ENCODE data around the gene TIAM2.
"Not testable (repeated sequence)": the region's sequence is repeated elsewhere in the genome, so short reads cannot be mapped to it uniquely, and the experiment has no call there.

TIAM2 gene

DNA sequence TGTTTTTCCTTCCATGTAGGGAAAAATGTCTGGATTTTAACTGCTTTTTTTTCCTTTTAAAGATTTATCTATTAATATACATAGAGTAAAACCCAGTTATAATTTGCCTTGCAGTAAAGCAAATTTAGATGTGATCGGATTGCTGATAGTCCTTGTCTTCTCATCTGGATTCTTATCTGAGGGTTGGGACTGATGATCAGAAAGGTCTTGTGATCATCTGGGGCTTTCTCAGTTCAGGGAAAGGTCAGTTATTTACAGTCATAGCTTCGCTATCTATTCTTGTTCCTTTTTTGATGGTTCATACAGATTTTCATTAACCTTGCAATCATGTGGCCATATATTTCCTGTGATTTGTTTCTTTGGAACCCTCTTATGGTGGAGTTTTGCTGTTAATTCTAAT, 204.9 kb downstream of the TIAM2 start:
- DNase-seq (ENCODE audit: low spot score), result no peak

- no peak for DNase-seq (ENCODE audit: low spot score)
These were observed 206.5 kb downstream of the TIAM2 start for GRCh38 chr6:155201461-155202226.

- no peak for DNase-seq (ENCODE audit: low spot score)
These were observed 212.1 kb downstream of the TIAM2 start for GRCh38 chr6:155207223-155207622.

DNA sequence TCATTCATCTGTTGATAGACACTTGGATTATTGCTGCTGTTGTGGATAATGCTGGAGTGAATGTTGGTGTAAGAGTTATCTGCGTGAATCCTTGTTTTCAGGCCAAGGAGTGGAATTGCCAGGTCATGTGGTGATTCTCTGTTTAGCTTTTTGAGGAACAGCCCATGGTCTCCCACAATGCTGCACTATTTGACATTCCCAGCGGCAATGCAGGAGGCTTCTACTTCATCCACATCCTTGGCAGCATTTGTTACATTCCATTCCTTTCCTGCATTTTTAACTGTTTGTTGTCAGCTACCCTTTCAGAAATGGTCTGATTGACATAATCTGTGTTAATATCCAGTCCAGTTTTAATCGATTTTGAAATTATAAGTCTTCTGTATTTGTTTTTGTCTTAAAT, 217.0 kb downstream of the TIAM2 start:
- DNase-seq (ENCODE audit: low spot score), result no peak

DNA sequence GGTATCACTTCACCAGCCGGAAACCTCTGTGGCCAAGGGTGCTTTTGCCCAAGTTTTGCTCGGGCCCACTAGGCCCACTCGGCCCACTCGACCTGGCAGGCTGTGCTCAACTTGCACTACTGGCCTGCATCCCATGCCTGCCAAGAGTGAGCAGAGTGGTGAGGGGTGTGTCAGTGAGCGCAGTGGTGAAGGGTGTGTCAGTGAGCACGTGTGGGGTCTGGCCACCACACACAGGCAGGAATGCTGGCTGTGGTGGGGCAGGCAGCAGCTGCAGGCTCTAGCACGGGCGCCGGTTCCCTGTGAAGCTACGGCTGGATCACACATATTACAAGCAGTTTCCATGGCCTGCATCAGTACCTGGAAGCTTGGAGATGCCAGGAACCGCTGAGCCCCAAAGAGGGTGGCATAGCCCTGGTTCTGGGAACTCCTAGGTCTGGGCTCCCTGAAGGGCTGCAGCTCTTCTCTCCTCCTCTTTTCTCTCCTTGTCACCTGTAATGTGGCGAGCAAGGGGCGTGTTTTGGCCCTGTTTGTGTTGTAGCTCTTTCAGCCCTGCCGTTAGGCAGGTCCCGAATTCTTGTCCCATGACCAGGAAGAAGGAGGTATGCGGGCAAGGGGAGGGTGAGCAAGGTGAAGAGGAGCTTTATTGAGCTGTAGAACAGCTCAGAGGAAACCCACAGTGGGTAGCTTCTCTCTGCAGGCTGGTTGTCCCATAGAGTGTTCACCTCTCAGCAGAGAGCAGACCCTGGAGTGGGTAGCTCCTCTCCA, 217.7 kb downstream of the TIAM2 start:
- no peak for DNase-seq (ENCODE audit: low spot score)

GRCh38 chr6:155213611-155214372, 218.7 kb downstream of the TIAM2 start:
- DNase-seq (ENCODE audit: low spot score), result no peak

- no peak for DNase-seq (ENCODE audit: low spot score)
These were observed 220.8 kb downstream of the TIAM2 start for GRCh38 chr6:155215906-155216305.

DNA sequence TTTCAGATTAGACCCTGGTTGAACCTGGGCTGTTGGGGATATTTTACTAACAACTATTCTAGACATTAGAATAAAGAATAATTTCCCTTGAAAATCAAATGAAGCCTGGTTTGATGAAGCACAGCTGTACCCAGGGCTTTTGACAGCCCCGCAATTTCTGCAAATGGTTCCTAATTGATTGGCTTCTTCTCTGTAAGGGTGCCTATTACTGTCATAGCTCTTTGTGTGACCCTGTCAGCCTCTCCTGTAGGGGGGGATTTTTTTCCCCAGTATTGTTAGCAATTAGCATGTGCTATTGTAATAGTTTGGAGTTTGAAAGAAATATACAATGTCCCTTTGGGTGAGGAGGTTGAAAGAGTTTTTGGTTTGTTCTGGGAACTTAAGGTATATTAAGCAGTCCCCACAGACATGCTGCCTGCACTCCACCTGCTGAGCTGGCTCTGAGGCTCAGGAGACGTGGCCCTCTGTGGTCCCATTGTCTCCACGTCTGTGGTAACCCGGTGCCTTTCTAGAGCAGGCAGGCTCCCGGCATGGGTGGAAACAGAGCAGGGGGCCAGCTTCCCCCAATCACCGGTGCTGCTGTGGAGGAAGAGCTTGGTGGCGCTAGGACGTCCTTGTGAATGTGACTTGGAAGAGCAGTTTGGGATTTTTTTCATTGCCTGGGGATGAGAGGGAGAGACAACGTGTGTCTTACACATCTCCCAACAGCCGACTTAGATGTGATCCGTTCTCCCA, 221.4 kb downstream of the TIAM2 start:
- peak; percentile 58 for DNase-seq (ENCODE audit: low spot score)

DNA sequence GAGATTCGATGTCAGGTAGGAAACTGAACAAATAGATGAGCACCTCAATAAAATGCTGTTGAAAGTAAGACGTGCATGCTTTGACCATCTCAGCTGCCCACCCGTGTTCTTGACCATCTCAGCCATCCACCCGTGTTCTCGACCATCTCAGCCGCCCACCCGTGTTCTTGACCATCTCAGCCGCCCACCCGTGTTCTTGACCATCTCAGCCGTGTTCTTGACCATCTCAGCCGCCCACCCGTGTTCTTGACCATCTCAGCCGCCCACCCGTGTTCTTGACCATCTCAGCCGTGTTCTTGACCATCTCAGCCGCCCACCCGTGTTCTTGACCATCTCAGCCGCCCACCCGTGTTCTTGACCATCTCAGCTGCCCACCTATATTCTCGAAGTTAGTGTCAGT, 223.6 kb downstream of the TIAM2 start:
- not testable (repeated sequence) for DNase-seq (ENCODE audit: low spot score)

- no peak for DNase-seq (ENCODE audit: low spot score)
These were observed 224.2 kb downstream of the TIAM2 start for GRCh38 chr6:155219299-155219698.

- no peak for DNase-seq (ENCODE audit: low spot score)
These were observed 224.8 kb downstream of the TIAM2 start for GRCh38 chr6:155219858-155220301.

GRCh38 chr6:155221086-155221485, 226.0 kb downstream of the TIAM2 start:
- DNase-seq (ENCODE audit: low spot score), result no peak

- no peak for DNase-seq (ENCODE audit: low spot score)
These were observed 227.4 kb downstream of the TIAM2 start for GRCh38 chr6:155222506-155222905.

- DNase-seq (ENCODE audit: low spot score), result no peak
These were observed 228.7 kb downstream of the TIAM2 start for GRCh38 chr6:155223646-155224451.

DNA sequence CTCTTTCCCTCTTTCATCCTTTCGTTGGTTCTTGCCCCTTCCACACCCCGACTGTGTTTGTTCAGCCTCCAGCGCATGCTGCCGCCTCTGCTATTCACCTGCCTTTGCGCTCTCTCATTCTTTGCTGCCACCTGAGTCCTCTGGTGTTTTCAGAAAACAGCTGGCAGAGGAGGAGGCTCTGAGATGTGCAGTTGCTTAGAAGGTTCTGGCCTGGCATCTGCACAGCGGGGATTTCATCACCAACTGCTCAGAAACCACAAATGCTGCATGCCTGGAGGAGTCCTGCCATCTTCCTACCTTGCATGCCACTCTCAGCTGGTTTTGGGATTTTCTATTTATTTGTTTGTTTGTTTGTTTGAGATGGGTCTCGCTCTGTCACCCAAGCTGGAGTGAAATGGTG, 229.5 kb downstream of the TIAM2 start:
- no peak for DNase-seq (ENCODE audit: low spot score)

DNA sequence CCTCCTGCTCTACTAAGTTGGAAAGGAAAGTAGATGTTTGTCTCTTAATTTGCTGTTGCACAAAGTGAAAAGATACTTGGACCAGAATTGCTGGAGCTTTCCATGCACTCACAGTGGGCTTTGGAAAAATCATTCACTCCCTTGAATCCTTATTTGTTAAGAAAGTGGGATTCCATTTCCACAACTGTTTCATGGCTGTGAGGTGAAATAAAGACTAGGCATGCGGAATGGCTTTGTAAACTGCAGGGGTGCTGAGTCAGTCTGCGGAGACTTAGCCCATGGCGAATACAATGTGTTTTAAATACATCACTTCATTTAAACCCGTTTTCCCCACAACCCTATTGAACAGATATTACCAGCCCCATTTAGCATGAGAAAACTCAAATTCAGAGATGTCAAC, 231.9 kb downstream of the TIAM2 start:
- DNase-seq (ENCODE audit: low spot score), result no peak

DNA sequence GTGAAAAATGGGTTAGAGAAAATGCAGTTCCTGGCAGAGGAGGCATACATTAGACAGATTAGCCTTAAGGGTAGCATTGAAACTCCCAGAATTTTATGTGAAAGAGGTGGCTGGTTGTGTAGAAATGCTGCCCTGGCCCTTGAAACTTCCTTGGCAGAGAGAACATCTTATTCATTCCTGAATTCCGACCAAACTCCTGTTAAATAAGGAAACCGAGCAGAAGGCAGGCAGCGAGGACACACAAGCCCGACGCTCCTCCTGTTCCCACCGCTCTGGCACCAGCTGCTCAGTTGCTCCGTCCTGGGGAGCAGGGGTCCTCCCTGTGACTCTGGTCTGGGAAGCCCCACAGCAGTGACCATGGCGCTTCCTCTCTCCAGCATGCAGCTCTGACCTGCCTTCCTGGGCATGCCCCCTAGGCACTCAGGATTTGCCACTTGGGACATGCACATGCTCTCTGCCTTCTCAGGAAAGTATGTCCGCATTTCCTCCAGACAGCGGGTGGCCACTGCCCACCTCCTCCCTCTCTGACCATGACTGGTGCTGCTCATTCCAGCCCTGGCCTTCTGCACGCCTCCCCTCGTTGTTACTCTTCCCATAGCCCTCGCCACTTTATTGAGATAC, 233.5 kb downstream of the TIAM2 start:
- no peak for DNase-seq (ENCODE audit: low spot score)

DNA sequence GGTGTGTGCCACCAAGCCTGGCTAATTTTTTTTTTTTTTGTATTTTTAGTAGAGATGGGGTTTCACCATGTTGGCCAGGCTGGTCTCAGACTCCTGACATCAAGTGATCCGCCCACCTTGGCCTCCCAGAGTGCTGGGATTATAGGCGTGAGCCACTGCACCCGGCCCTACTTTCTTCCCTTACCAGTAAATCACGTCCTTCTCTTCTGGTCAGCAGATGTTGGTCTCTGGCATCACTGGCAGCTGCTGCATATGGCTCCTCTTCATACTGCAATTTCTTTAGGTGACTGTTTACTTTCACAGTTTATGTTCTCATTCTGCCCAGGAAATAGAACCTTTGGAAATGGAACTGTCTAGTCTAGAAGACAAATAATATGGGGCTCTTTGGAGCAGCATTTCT, 235.9 kb downstream of the TIAM2 start:
- not testable (repeated sequence) for DNase-seq (ENCODE audit: low spot score)

GRCh38 chr6:155232848-155233247, 237.7 kb downstream of the TIAM2 start:
- DNase-seq (ENCODE audit: low spot score), result no peak

DNA sequence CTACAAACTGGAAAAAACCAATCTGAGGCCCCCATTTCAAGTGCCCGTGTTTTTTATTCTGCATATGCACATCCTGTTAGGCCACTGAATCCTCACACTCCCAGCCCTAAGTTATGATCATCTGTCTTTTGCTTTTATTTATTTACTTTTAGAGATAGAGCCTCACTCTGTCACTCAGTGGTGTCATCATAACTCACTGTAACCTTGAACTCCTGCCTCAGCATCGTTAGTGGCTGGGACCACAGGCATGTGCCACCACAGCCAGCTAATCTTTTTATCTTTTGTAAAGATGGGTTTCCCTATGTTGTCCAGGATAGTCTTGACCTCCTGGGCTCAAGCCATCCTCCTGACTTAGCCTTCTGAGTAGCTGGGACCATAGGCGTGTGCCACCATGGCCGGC, 239.1 kb downstream of the TIAM2 start:
- no peak for DNase-seq (ENCODE audit: low spot score)

- DNase-seq (ENCODE audit: low spot score), result no peak
These were observed 239.6 kb downstream of the TIAM2 start for GRCh38 chr6:155234687-155235086.

Data from ecto neural progenitor cell (in vitro differentiated cells).